AG10803 (cell line): ENCODE data around the gene HNRNPA2B1.

Source experiments
- DNase-seq: peaks from one replicate; pipeline ENCODE4 v3.0.0; 2010; ENCODE audit warnings: low read depth
- H3K4me3 ChIP-seq: 2 replicates; pipeline ENCODE4 v1.5.1; 2011; ENCODE audit warnings: mild to moderate bottlenecking, low read length, control low read depth
- TF ChIP-seq, protein P1 (sequence below): conservative IDR thresholded peaks from 2 replicates; pipeline ENCODE4 v1.5.1; 2011; ENCODE audit warnings: mild to moderate bottlenecking, low read length, control low read depth, inconsistent platforms

HNRNPA2B1 gene

GRCh38 chr7:26202019-26202990 lies 1.8 kb upstream of the HNRNPA2B1 start:
- peak overlapping the region; percentile 95 for H3K4me3 ChIP-seq
- DNase-seq, result peak; percentile 26
- TF ChIP-seq, protein P1, sequence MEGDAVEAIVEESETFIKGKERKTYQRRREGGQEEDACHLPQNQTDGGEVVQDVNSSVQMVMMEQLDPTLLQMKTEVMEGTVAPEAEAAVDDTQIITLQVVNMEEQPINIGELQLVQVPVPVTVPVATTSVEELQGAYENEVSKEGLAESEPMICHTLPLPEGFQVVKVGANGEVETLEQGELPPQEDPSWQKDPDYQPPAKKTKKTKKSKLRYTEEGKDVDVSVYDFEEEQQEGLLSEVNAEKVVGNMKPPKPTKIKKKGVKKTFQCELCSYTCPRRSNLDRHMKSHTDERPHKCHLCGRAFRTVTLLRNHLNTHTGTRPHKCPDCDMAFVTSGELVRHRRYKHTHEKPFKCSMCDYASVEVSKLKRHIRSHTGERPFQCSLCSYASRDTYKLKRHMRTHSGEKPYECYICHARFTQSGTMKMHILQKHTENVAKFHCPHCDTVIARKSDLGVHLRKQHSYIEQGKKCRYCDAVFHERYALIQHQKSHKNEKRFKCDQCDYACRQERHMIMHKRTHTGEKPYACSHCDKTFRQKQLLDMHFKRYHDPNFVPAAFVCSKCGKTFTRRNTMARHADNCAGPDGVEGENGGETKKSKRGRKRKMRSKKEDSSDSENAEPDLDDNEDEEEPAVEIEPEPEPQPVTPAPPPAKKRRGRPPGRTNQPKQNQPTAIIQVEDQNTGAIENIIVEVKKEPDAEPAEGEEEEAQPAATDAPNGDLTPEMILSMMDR, result no peak

DNA sequence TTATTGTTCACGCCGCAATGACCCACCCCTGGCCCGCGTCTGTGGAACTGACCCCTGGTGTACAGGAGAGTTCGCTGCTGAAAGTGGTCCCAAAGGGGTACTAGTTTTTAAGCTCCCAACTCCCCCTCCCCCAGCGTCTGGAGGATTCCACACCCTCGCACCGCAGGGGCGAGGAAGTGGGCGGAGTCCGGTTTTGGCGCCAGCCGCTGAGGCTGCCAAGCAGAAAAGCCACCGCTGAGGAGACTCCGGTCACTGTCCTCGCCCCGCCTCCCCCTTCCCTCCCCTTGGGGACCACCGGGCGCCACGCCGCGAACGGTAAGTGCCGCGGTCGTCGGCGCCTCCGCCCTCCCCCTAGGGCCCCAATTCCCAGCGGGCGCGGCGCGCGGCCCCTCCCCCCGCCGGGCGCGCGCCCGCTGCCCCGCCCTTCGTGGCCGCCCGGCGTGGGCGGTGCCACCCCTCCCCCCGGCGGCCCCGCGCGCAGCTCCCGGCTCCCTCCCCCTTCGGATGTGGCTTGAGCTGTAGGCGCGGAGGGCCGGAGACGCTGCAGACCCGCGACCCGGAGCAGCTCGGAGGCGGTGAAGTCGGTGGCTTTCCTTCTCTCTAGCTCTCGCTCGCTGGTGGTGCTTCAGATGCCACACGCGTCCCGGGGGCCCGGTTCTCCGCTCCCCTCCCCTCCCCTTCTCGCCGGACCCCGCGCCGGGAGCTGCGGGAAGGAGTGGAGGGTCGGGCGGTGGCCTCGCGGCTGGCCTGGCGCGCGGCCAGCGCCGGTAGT lies 887 bp upstream of the HNRNPA2B1 start, which contains the start of gene CBX3:
CBX3 (plus strand) TSS at position 499 of the 772 bp plus-strand sequence. CDS start 1,254 bp downstream, outside the sequence.
- DNase-seq, result peak; percentile 73
- TF ChIP-seq, protein P1, result no peak; the same call in 1 of the 2 replicates
- peak within 1 kb of the TSS; percentile 95 for H3K4me3 ChIP-seq

GRCh38 chr7:26200038-26200443 lies 505 bp downstream of the HNRNPA2B1 start:
- TF ChIP-seq, protein P1, result no peak
- peak overlapping the region; percentile 95 for H3K4me3 ChIP-seq
- peak; percentile 27 for DNase-seq

GRCh38 chr7:26199301-26200037 lies 1.1 kb downstream of the HNRNPA2B1 start:
- DNase-seq, result peak; percentile 36
- peak overlapping the region; percentile 95 for H3K4me3 ChIP-seq
- TF ChIP-seq, protein P1, result no peak

GRCh38 chr7:26198781-26199169 lies 1.8 kb downstream of the HNRNPA2B1 start:
- TF ChIP-seq, protein P1, result no peak; the same call in 1 of the 2 replicates
- DNase-seq, result no peak
- H3K4me3 ChIP-seq, result peak overlapping the region; percentile 95

GRCh38 chr7:26198133-26198780 lies 2.3 kb downstream of the HNRNPA2B1 start:
- TF ChIP-seq, protein P1, result peak; percentile 73
- peak overlapping the region; percentile 95 for H3K4me3 ChIP-seq
- peak; percentile 37 for DNase-seq
